Measurements from ENCODE around the gene TMA7. TPM values are rescaled to one million over a fixed set of nuclear protein-coding genes. Genes with fewer than 3 reads are reported as not detected.

The TMA7 gene
- total RNA-seq, 6 experiments from 2014 or later = 64.8 to 182 (median 80.1) TPM

GRCh38 chr3:48432411-48433371 is 7.4 kb upstream of the TMA7 start:
- H3K27me3 ChIP-seq = no peaks in the 10 kb centered on the region
- DNase-seq (no peak), ATAC-seq (no peak)
- no peaks in the 10 kb centered on the region for H3K9me3 ChIP-seq
- H3K4me3 ChIP-seq = no peak overlapping the region
- H3K27ac ChIP-seq = no peak overlapping the region
- H3K36me3 ChIP-seq = peaks cover 0 to 14% (median 0%) of the 10 kb centered on the region in 4 donors
- peaks cover 0 to 27% (median 13%) of the 10 kb centered on the region in 4 donors for H3K4me1 ChIP-seq
- intact Hi-C loops (cut with DNase I) = no loop called here
- TF ChIP-seq POLR2A (IDR thresholded peaks at IDR 0.05) (no peak), CTCF (IDR thresholded peaks at IDR 0.05) (peak in 3 of 4 donors; percentile 23 to 34 (median 26))
- WGBS (ENCODE audit: insufficient coverage, low coverage, low lambda C conversion rate, missing lambda C conversion rate) = 89% methylated on average over 6 of the region's 16 CpGs

- TF ChIP-seq CTCF (IDR thresholded peaks at IDR 0.05) (no peak), POLR2A (IDR thresholded peaks at IDR 0.05) (no peak)
- ATAC-seq (no peak), DNase-seq (no peak)
- WGBS (ENCODE audit: insufficient coverage, low coverage, low lambda C conversion rate, missing lambda C conversion rate) = 75% methylated on average over 7 of the region's 12 CpGs
- Histone ChIP-seq H3K9me3 (no peaks in the 10 kb centered on the region), H3K27me3 (no peaks in the 10 kb centered on the region), H3K27ac (no peak overlapping the region), H3K4me3 (no peak overlapping the region), H3K36me3 (peaks cover 0 to 14% (median 0%) of the 10 kb centered on the region in 4 donors), H3K4me1 (peaks cover 0 to 21% (median 10%) of the 10 kb centered on the region in 4 donors)
- intact Hi-C loops (cut with DNase I) = no loop called here
These were observed 6.5 kb upstream of the TMA7 start for GRCh38 chr3:48433472-48434118.

- WGBS (ENCODE audit: insufficient coverage, low coverage, low lambda C conversion rate, missing lambda C conversion rate) = 30% methylated on average over 8 of the region's 15 CpGs
- TF ChIP-seq CTCF (IDR thresholded peaks at IDR 0.05) (no peak), POLR2A (IDR thresholded peaks at IDR 0.05) (no peak)
- Histone ChIP-seq H3K36me3 (peaks cover 0 to 14% (median 0%) of the 10 kb centered on the region in 4 donors), H3K27ac (no peak overlapping the region), H3K4me1 (peaks cover 0 to 25% (median 11%) of the 10 kb centered on the region in 4 donors), H3K9me3 (no peaks in the 10 kb centered on the region), H3K4me3 (no peak overlapping the region), H3K27me3 (no peaks in the 10 kb centered on the region)
- peak in 1 of 3 donors; percentile 52 for DNase-seq
- ATAC-seq = no peak
- intact Hi-C loops (cut with DNase I) = loop anchor here (5.0 kb wide), 2 partner anchors 37 to 162 kb away; no protein-coding TSS in a partner anchor
These were observed 5.3 kb upstream of the TMA7 start for GRCh38 chr3:48434591-48435222.

- TF ChIP-seq CTCF (IDR thresholded peaks at IDR 0.05) = no peak
- TF ChIP-seq POLR2A (IDR thresholded peaks at IDR 0.05) = no peak
- Histone ChIP-seq H3K36me3 (peaks cover 0 to 14% (median 0%) of the 10 kb centered on the region in 4 donors), H3K27me3 (no peaks in the 10 kb centered on the region), H3K4me1 (peaks cover 0 to 24% (median 9%) of the 10 kb centered on the region in 4 donors), H3K27ac (no peak overlapping the region), H3K4me3 (no peak overlapping the region), H3K9me3 (no peaks in the 10 kb centered on the region)
- DNase-seq = no peak
- ATAC-seq = no peak
- intact Hi-C loops (cut with DNase I) = loop anchor here (5.0 kb wide), 2 partner anchors 38 to 163 kb away; no protein-coding TSS in a partner anchor
- WGBS (ENCODE audit: insufficient coverage, low coverage, low lambda C conversion rate, missing lambda C conversion rate) = 83% methylated on average over 3 of the region's 4 CpGs
These were observed 4.8 kb upstream of the TMA7 start for GRCh38 chr3:48435223-48435595.
